Measurements from ENCODE around the gene RALGPS2. TPM values are rescaled to one million over a fixed set of nuclear protein-coding genes. Genes with fewer than 3 reads are reported as not detected.

RALGPS2 gene
- total RNA-seq, 2 experiments from 2014 or later = 3.5 to 5.5 TPM

- ChIA-PET POLR2A (no interaction called here), CTCF (no interaction called here)
- Mint-ChIP-seq H3K9me3 (no peaks in the 10 kb centered on the region), H3K4me1 (no peaks in the 10 kb centered on the region), H3K4me3 (no peak overlapping the region), H3K36me3 (ENCODE audit: low read depth) (no peaks in the 10 kb centered on the region), H3K27ac (no peak overlapping the region), H3K27me3 (no peaks in the 10 kb centered on the region)
- DNase-seq = no peak
Observed at GRCh38 chr1:178886551-178886950, 161.5 kb downstream of the RALGPS2 start.

DNA sequence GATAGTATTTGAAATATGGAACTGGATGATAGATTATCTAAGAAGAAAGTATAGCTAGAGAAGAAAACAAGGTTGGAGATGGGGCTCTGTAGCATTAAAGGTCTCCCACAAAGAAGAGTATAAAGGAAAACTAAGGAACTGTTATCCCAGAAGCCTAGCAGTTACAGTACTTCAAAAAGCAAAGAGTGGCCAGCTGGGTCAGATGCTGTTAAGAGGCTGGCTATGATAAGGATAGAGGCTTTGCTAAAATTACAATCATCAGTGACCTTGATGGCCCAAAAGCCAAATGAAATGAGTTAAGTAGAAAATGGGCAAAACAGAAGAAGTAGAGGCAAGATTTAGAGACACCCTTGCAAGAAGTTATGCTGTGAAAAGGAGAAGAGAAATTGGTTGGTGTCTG lies 170.9 kb downstream of the RALGPS2 start:
- no peak overlapping the region for H3K4me3 Mint-ChIP-seq
- H3K27ac Mint-ChIP-seq = no peak overlapping the region
- no peak for DNase-seq
- H3K27me3 Mint-ChIP-seq = no peaks in the 10 kb centered on the region
- peaks cover 1% of the 10 kb centered on the region for H3K4me1 Mint-ChIP-seq
- POLR2A ChIA-PET = no interaction called here
- H3K9me3 Mint-ChIP-seq = peaks cover 6% of the 10 kb centered on the region
- CTCF ChIA-PET = no interaction called here
- no peaks in the 10 kb centered on the region for H3K36me3 Mint-ChIP-seq (ENCODE audit: low read depth)

DNA sequence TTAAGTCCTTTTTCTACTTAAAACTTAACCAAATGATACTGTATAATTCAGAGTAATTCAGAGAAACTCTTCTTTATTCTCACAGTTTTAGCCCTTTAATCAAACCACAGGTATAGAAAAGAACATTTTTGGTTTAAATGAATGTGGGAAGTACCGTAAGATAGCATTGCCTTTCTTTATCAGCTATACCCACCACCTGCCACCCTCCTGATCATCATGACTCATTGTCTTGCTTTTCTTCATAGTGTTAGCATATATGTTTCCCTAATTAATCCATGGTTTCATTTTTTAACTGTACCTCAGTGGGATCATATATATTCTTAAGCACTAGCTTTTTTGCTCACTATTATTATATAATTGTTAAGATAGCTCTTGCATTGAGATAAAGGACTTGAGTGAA lies 173.4 kb downstream of the RALGPS2 start:
- peaks cover 1% of the 10 kb centered on the region for H3K4me1 Mint-ChIP-seq
- no peak overlapping the region for H3K4me3 Mint-ChIP-seq
- no peaks in the 10 kb centered on the region for H3K36me3 Mint-ChIP-seq (ENCODE audit: low read depth)
- peaks cover 6% of the 10 kb centered on the region for H3K9me3 Mint-ChIP-seq
- POLR2A ChIA-PET = interaction anchor here (0.6 kb wide), 1 partner anchor 28 kb away, joined by 3 read pairs; no protein-coding TSS in a partner anchor
- H3K27ac Mint-ChIP-seq = no peak overlapping the region
- DNase-seq = no peak
- H3K27me3 Mint-ChIP-seq = no peaks in the 10 kb centered on the region
- CTCF ChIA-PET = no interaction called here

GRCh38 chr1:178899402-178899801 lies 174.4 kb downstream of the RALGPS2 start:
- DNase-seq = no peak
- peaks cover 6% of the 10 kb centered on the region for H3K9me3 Mint-ChIP-seq
- ChIA-PET POLR2A (no interaction called here), CTCF (no interaction called here)
- no peaks in the 10 kb centered on the region for H3K36me3 Mint-ChIP-seq (ENCODE audit: low read depth)
- no peak overlapping the region for H3K4me3 Mint-ChIP-seq
- H3K27ac Mint-ChIP-seq = no peak overlapping the region
- peaks cover 1% of the 10 kb centered on the region for H3K4me1 Mint-ChIP-seq
- no peaks in the 10 kb centered on the region for H3K27me3 Mint-ChIP-seq

GRCh38 chr1:178901482-178902125 lies 176.6 kb downstream of the RALGPS2 start:
- no peaks in the 10 kb centered on the region for H3K27me3 Mint-ChIP-seq
- no peak overlapping the region for H3K27ac Mint-ChIP-seq
- POLR2A ChIA-PET = no interaction called here
- peaks cover 3% of the 10 kb centered on the region for H3K9me3 Mint-ChIP-seq
- no peak overlapping the region for H3K4me3 Mint-ChIP-seq
- H3K4me1 Mint-ChIP-seq = peaks cover 1% of the 10 kb centered on the region
- DNase-seq = no peak
- CTCF ChIA-PET = no interaction called here
- H3K36me3 Mint-ChIP-seq (ENCODE audit: low read depth) = no peaks in the 10 kb centered on the region

DNA sequence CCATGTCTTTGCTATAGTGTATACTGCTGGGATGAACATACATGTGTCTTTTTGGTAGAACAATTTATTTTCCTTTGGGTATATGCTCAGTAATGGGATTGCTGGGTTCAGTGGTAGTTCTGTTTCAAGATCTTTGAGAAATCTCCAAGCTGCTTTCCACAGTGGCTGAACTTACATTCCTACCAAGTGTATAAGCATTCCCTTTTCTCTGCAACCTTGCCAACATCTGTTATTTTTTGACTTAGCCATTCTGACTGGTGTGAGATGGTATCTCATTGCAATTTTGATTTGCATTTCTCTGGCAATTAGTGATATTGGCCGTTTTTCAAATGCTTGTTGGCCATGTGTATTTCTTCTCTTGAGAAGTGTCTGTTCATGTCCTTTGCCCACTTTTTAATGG lies 183.3 kb downstream of the RALGPS2 start:
- H3K27me3 Mint-ChIP-seq = no peaks in the 10 kb centered on the region
- H3K36me3 Mint-ChIP-seq (ENCODE audit: low read depth) = peaks cover 6% of the 10 kb centered on the region
- H3K4me1 Mint-ChIP-seq = no peaks in the 10 kb centered on the region
- no peak for DNase-seq
- ChIA-PET POLR2A (no interaction called here), CTCF (no interaction called here)
- no peak overlapping the region for H3K4me3 Mint-ChIP-seq
- H3K27ac Mint-ChIP-seq = no peak overlapping the region
- peaks cover 5% of the 10 kb centered on the region for H3K9me3 Mint-ChIP-seq

DNA sequence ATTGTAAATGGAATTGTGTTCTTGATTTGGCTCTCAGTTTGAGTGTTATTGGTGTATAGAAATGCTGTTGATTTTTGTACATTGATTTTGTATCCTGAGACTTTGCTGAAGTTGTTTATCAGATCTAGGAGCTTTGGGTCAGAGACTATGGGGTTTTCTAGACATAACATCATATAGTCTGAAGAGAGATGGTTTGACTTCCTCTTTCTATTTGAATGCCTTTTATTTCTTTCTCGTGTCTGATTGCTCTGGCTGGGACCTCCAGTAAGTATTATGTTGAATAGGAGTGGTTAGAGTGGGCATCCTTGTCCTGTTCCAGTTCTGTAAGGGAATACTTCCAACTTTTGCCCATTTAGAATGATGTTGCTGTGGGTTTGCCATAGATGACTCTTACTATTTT lies 185.0 kb downstream of the RALGPS2 start:
- H3K9me3 Mint-ChIP-seq = peaks cover 5% of the 10 kb centered on the region
- DNase-seq = no peak
- H3K27ac Mint-ChIP-seq = no peak overlapping the region
- H3K4me1 Mint-ChIP-seq = peaks cover 7% of the 10 kb centered on the region
- H3K36me3 Mint-ChIP-seq (ENCODE audit: low read depth) = peaks cover 6% of the 10 kb centered on the region
- CTCF ChIA-PET = no interaction called here
- no peak overlapping the region for H3K4me3 Mint-ChIP-seq
- POLR2A ChIA-PET = no interaction called here
- H3K27me3 Mint-ChIP-seq = no peaks in the 10 kb centered on the region

DNA sequence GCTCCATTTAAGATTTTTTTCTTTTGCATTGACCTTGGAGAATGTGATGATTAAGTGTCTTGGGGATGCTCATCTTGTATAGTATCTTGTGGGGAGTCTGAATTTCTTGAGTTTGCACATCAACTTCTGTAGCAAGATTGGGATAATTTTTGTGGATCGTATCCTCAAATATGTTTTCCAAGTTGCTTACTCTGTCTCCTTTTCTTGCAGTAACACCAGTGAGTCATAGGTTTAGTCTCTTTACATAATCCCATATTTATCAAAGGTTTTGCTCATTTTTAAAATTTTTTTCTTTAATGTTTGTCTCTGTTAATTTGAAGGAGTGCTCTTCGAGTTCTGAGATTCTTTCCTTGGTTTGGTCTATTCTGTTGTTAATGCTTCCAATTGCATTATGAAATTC lies 187.6 kb downstream of the RALGPS2 start:
- Mint-ChIP-seq H3K4me1 (peaks cover 9% of the 10 kb centered on the region), H3K4me3 (no peak overlapping the region), H3K27ac (no peak overlapping the region), H3K36me3 (ENCODE audit: low read depth) (peaks cover 6% of the 10 kb centered on the region), H3K9me3 (peaks cover 5% of the 10 kb centered on the region), H3K27me3 (no peaks in the 10 kb centered on the region)
- ChIA-PET POLR2A (no interaction called here), CTCF (no interaction called here)
- DNase-seq = no peak

GRCh38 chr1:178916448-178917174 lies 191.6 kb downstream of the RALGPS2 start:
- Mint-ChIP-seq H3K4me3 (no peak overlapping the region), H3K36me3 (ENCODE audit: low read depth) (no peaks in the 10 kb centered on the region), H3K4me1 (peaks cover 9% of the 10 kb centered on the region), H3K27ac (no peak overlapping the region), H3K9me3 (no peaks in the 10 kb centered on the region), H3K27me3 (no peaks in the 10 kb centered on the region)
- no peak for DNase-seq
- POLR2A ChIA-PET = no interaction called here
- CTCF ChIA-PET = no interaction called here

DNA sequence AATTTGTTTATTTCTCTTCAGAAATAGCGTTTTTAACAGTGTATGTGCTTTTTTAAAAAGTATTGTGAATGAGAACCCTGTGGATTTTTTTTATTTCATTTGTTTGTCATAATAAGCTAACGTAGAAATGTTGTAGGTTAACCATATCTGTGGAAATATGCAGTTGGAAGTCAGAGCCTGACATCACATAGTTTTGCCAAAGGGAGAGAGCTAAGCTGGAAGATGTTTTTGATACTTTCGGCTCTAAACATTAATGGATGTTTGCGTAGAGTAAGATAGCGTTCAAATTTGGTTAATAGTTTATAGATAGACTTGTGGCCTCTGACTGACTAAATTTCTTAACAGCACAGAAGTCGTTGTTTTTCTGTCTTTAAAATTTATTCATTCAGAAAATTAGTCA lies 193.3 kb downstream of the RALGPS2 start:
- Mint-ChIP-seq H3K9me3 (no peaks in the 10 kb centered on the region), H3K27me3 (no peaks in the 10 kb centered on the region), H3K4me1 (peaks cover 9% of the 10 kb centered on the region), H3K36me3 (ENCODE audit: low read depth) (no peaks in the 10 kb centered on the region), H3K27ac (no peak overlapping the region), H3K4me3 (no peak overlapping the region)
- DNase-seq = no peak
- CTCF ChIA-PET = no interaction called here
- POLR2A ChIA-PET = no interaction called here

DNA sequence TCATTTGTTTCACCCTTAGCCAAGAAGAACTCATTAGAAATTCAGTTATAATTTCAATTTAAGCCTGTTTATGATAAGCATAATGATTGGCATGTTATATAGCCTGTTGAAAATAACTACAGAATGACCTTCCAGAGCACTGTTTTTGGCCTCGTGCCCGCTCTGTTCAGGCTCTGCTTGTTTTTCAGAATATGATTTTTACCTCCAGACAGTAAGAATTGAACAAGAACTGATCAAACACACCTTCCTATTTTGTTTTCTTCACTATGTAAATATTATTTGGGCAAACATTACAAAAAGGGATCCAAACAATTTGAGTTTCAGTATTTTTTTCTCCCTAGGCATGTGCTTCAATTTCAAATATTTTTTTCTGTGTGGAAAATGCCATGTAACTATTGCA lies 193.9 kb downstream of the RALGPS2 start:
- no peaks in the 10 kb centered on the region for H3K9me3 Mint-ChIP-seq
- no peak overlapping the region for H3K4me3 Mint-ChIP-seq
- no peaks in the 10 kb centered on the region for H3K36me3 Mint-ChIP-seq (ENCODE audit: low read depth)
- no peak for DNase-seq
- no peaks in the 10 kb centered on the region for H3K27me3 Mint-ChIP-seq
- POLR2A ChIA-PET = no interaction called here
- H3K27ac Mint-ChIP-seq = no peak overlapping the region
- peaks cover 9% of the 10 kb centered on the region for H3K4me1 Mint-ChIP-seq
- CTCF ChIA-PET = no interaction called here

DNA sequence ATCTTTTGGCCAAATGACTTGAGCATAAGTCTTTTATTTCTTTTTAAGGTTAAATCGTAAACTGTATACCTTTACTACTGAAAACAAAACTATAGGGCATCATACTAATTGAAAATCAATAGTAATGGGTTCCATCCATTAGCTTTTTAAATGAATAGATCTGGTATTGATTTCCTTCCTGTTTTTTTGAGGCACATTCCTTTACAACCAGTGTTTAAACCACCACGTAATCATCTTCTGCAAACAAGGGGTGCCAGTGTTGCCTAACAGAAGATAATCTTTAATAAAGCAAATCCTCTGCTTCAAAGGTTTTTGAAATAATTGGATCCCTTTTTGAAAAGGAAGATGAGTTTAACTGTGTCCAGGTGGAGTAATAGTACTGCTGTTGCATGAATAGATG lies 194.5 kb downstream of the RALGPS2 start:
- no peaks in the 10 kb centered on the region for H3K9me3 Mint-ChIP-seq
- no peak for DNase-seq
- no peaks in the 10 kb centered on the region for H3K27me3 Mint-ChIP-seq
- POLR2A ChIA-PET = no interaction called here
- H3K27ac Mint-ChIP-seq = no peak overlapping the region
- peaks cover 5% of the 10 kb centered on the region for H3K4me1 Mint-ChIP-seq
- no peaks in the 10 kb centered on the region for H3K36me3 Mint-ChIP-seq (ENCODE audit: low read depth)
- H3K4me3 Mint-ChIP-seq = no peak overlapping the region
- CTCF ChIA-PET = no interaction called here

DNA sequence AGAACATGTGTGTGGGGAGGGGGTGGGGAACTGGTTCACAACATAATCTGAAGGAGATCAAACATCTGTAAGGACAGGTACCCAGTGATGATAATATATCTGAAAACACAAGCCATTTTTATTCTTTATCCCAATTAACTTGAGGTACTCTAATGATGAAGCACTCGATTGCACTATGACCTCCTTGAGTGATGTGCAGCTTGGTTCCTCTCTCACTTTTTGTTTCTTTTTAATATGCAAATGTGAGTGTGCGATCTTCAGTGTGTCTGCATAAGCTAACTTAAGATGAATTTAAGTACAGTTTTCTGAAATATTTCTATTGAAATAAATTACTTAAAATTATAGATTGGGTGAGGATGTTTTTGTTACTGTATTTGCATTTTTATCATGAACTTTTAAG lies 196.5 kb downstream of the RALGPS2 start:
- no peaks in the 10 kb centered on the region for H3K4me1 Mint-ChIP-seq
- ChIA-PET POLR2A (no interaction called here), CTCF (interaction anchor here (1.4 kb wide), 1 partner anchor 12 kb away, joined by 4 read pairs; no protein-coding TSS in a partner anchor)
- H3K4me3 Mint-ChIP-seq = no peak overlapping the region
- DNase-seq = no peak
- peaks cover 2% of the 10 kb centered on the region for H3K27me3 Mint-ChIP-seq
- H3K9me3 Mint-ChIP-seq = peaks cover 4% of the 10 kb centered on the region
- H3K36me3 Mint-ChIP-seq (ENCODE audit: low read depth) = no peaks in the 10 kb centered on the region
- H3K27ac Mint-ChIP-seq = no peak overlapping the region

DNA sequence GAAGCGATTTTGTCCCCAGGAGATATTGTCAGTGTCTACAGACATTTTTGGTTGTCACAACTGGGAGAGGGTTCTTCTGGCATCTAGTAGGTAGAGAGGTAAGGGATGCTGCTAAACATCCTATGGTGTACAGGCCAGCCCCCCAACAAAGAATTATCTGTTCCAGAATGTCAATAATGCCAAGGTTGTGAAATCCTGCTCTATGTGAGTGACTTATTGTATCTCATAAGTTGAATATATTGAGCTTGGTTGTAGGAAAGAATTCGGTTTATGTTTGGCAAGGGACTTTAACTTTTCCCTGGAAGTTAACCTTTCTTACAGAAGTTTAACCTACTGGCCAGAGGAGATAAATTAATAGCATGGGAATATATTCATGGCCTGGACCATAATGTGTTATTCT lies 198.5 kb downstream of the RALGPS2 start:
- Mint-ChIP-seq H3K4me1 (no peaks in the 10 kb centered on the region), H3K9me3 (peaks cover 4% of the 10 kb centered on the region), H3K36me3 (ENCODE audit: low read depth) (no peaks in the 10 kb centered on the region), H3K27me3 (peaks cover 2% of the 10 kb centered on the region), H3K27ac (no peak overlapping the region), H3K4me3 (no peak overlapping the region)
- no peak for DNase-seq
- ChIA-PET POLR2A (no interaction called here), CTCF (no interaction called here)

Data from activated CD4-positive, alpha-beta T cell treated with anti-CD3 and anti-CD28 coated beads, Interleukin-2, amount 10 ng/mL, durations not matched to agents 7 days and 5 days (primary cell).